Stimulated activated CD4-positive, alpha-beta T cell treated with anti-CD3 and anti-CD28 coated beads, TNF-alpha, amount 100 ng/mL, for 48 hours (primary cell): ENCODE measurements around the gene ADAM15.

Experiments used
- DNase-seq, 3 donors: peaks; one replicate each; pipeline ENCODE4 v3.0.0-alpha.2; 2020; ENCODE audit warnings: low read depth in 3 of 3

Gene ADAM15

GRCh38 chr1:155086128-155086741 is 35.1 kb downstream of the ADAM15 start:
- DNase-seq: peak; percentile 68 to 70 (median 69)

GRCh38 chr1:155086856-155087535 is 35.9 kb downstream of the ADAM15 start:
- DNase-seq: no peak

GRCh38 chr1:155091071-155092051 is 40.2 kb downstream of the ADAM15 start:
- peak; percentile 68 to 80 (median 73) for DNase-seq

- DNase-seq: no peak
Observed at GRCh38 chr1:155092131-155092530, 41.0 kb downstream of the ADAM15 start.

- no peak for DNase-seq
Observed at GRCh38 chr1:155092641-155093040, 41.5 kb downstream of the ADAM15 start.

GRCh38 chr1:155093911-155094621 is 43.0 kb downstream of the ADAM15 start:
- DNase-seq: no peak

- no peak for DNase-seq
Observed at GRCh38 chr1:155094622-155094948, 43.5 kb downstream of the ADAM15 start.

- no peak for DNase-seq
Observed at GRCh38 chr1:155099331-155099730, 48.2 kb downstream of the ADAM15 start.

- DNase-seq: no peak
Observed at GRCh38 chr1:155103325-155103724, 52.2 kb downstream of the ADAM15 start.

- DNase-seq: no peak
Observed at GRCh38 chr1:155104605-155105534, 53.8 kb downstream of the ADAM15 start.

GRCh38 chr1:155105604-155106011 is 54.5 kb downstream of the ADAM15 start:
- DNase-seq: no peak

- DNase-seq: no peak
Observed at GRCh38 chr1:155106862-155107261, 55.7 kb downstream of the ADAM15 start.

GRCh38 chr1:155107309-155108264 is 56.5 kb downstream of the ADAM15 start:
- DNase-seq: no peak

- no peak for DNase-seq
Observed at GRCh38 chr1:155108296-155108695, 57.2 kb downstream of the ADAM15 start.

- no peak for DNase-seq
Observed at GRCh38 chr1:155110381-155110780, 59.3 kb downstream of the ADAM15 start.

- DNase-seq: no peak
Observed at GRCh38 chr1:155110826-155111225, 59.7 kb downstream of the ADAM15 start.
